ENCODE results near the gene RPL32. TPM values are rescaled to one million over a fixed set of nuclear protein-coding genes. Genes with fewer than 3 reads are reported as not detected.
"Not testable (repeated sequence)": the region's sequence is repeated elsewhere in the genome, so short reads cannot be mapped to it uniquely, and the experiment has no call there.

Gene RPL32
- total RNA-seq, 1 experiment from 2014 or later = 794 TPM

GRCh38 chr3:12791430-12791829, 49.9 kb downstream of the RPL32 start:
- no peak for DNase-seq (ENCODE audit: low read depth, low spot score)
- Histone ChIP-seq H3K4me1 (ENCODE audit: control insufficient read depth, insufficient read depth, low read length) (no peaks in the 10 kb centered on the region), H3K27me3 (ENCODE audit: control insufficient read depth, insufficient read depth, low read length) (no peaks in the 10 kb centered on the region), H3K9me3 (ENCODE audit: control insufficient read depth, insufficient read depth, low read depth, low read length) (no peaks in the 10 kb centered on the region), H3K36me3 (ENCODE audit: control insufficient read depth, insufficient read depth, low read length) (no peaks in the 10 kb centered on the region), H3K27ac (ENCODE audit: low read length) (no peak overlapping the region), H3K4me3 (ENCODE audit: low read depth in 2 of 2, low read length in 2 of 2) (no peak overlapping the region)
- CTCF ChIA-PET = interaction anchor here (0.6 kb wide), 1 partner anchor 19 kb away, joined by 6 read pairs; no protein-coding TSS in a partner anchor
- ATAC-seq = no peak
- TF ChIP-seq SIN3A (IDR thresholded peaks at IDR 0.05; ENCODE audit: borderline replicate concordance, insufficient read depth, low read depth, low read length) (no peak), CTCF (IDR thresholded peaks at IDR 0.05) (no peak), TCF7L2 (IDR thresholded peaks at IDR 0.05; ENCODE audit: low read depth, low read length) (no peak), POLR2AphosphoS5 (IDR thresholded peaks at IDR 0.05; ENCODE audit: low read depth, low read length) (no peak), REST (IDR thresholded peaks at IDR 0.05; ENCODE audit: insufficient read depth in 1 of 2, low read depth in 2 of 2, low read length in 1 of 2) (no peak)
- no TSS peak for BruUV-seq (replicated peaks)
- in situ Hi-C loops (cut with HindIII; ENCODE audit: low pct_unique_long_range_greater_than_20kb, low sequenced_read_pairs) = no loop called here
- POLR2A ChIA-PET = no interaction called here
- intact Hi-C loops (cut with micrococcal nuclease; ENCODE audit: unreplicated experiment) = no loop called here

- POLR2A ChIA-PET; H3K4me1 ChIP-seq (ENCODE audit: control insufficient read depth, insufficient read depth, low read length); ATAC-seq; H3K27ac ChIP-seq (ENCODE audit: low read length); H3K36me3 ChIP-seq (ENCODE audit: control insufficient read depth, insufficient read depth, low read length); H3K9me3 ChIP-seq (ENCODE audit: control insufficient read depth, insufficient read depth, low read depth, low read length); in situ Hi-C loops (cut with HindIII; ENCODE audit: low pct_unique_long_range_greater_than_20kb, low sequenced_read_pairs); DNase-seq (ENCODE audit: low read depth, low spot score); H3K27me3 ChIP-seq (ENCODE audit: control insufficient read depth, insufficient read depth, low read length); intact Hi-C loops (cut with micrococcal nuclease; ENCODE audit: unreplicated experiment); BruUV-seq (replicated peaks); H3K4me3 ChIP-seq (ENCODE audit: low read depth in 2 of 2, low read length in 2 of 2): not testable (repeated sequence)
- CTCF ChIA-PET = interaction anchor here (0.6 kb wide), 1 partner anchor 180 kb away, joined by 4 read pairs; no protein-coding TSS in a partner anchor
Observed at GRCh38 chr3:12787967-12788690, 53.2 kb downstream of the RPL32 start.

GRCh38 chr3:12787346-12787745, 54.0 kb downstream of the RPL32 start:
- in situ Hi-C loops (cut with HindIII; ENCODE audit: low pct_unique_long_range_greater_than_20kb, low sequenced_read_pairs); H3K27me3 ChIP-seq (ENCODE audit: control insufficient read depth, insufficient read depth, low read length); H3K9me3 ChIP-seq (ENCODE audit: control insufficient read depth, insufficient read depth, low read depth, low read length); DNase-seq (ENCODE audit: low read depth, low spot score); H3K27ac ChIP-seq (ENCODE audit: low read length); H3K4me3 ChIP-seq (ENCODE audit: low read depth in 2 of 2, low read length in 2 of 2); CTCF ChIA-PET; POLR2A ChIA-PET; H3K36me3 ChIP-seq (ENCODE audit: control insufficient read depth, insufficient read depth, low read length); H3K4me1 ChIP-seq (ENCODE audit: control insufficient read depth, insufficient read depth, low read length); intact Hi-C loops (cut with micrococcal nuclease; ENCODE audit: unreplicated experiment); BruUV-seq (replicated peaks); ATAC-seq: not testable (repeated sequence)

Data from Panc1 (cell line).